GM19452 (cell line): ENCODE results near the gene DLL4.

ENCODE experiments used
- ATAC-seq: cut with Tn5 transposase; IDR thresholded peaks from one replicate; pipeline ENCODE4 v1.9.1; 2021; ENCODE audit not compliant: unreplicated experiment

Gene DLL4

DNA sequence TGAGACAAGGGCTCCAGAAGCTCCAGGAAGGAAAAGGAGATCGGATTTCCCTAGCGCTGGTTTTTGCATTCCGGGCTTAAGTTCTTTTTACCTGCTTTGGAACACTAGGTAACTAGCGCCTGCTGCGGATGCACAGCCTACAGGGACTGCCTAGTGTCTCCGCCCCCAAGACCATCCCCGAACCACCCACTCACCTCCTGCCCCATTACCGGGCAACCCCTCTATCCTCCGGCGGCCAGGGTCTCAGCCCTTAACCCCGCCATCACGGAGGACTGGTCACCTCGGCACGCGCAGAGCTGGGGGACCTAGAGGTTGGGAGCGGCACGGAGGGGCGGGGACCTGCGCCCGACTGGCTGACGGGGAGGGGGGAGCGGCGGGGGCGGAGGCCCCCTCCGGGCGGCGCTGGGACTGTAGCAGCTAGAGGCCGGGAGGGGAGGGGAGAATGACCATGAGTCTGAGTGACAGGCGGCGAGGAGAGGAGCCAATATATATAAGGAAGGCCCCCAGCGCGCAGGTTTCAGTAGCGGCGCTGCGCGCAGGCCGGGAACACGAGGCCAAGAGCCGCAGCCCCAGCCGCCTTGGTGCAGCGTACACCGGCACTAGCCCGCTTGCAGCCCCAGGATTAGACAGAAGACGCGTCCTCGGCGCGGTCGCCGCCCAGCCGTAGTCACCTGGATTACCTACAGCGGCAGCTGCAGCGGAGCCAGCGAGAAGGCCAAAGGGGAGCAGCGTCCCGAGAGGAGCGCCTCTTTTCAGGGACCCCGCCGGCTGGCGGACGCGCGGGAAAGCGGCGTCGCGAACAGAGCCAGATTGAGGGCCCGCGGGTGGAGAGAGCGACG lies at the start of gene DLL4:
TSS of gene DLL4 (plus strand) at position 520 of the 839 bp plus-strand sequence. CDS start 329 bp downstream, outside the sequence.
- no peak for ATAC-seq

DNA sequence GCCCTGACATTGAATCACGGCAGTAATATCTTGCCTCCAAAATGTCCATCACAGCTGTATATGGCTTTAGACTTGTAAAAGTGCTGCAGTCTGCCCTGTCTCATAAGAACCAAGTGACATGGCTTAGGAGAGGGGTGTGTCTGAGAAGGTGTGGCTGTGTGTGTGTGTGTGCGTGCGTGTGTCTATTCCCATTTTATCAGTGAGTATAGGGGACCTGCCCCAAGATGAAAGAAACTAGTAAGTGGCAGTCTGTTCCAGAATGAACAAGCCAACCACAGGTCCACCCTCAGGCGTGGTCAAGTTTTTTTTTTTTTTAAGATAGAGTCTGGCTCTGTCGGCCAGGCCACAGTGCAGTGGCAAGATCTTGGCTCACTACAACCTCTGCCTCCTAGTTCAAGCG lies 49.5 kb upstream of the DLL4 start:
- no peak for ATAC-seq

DNA sequence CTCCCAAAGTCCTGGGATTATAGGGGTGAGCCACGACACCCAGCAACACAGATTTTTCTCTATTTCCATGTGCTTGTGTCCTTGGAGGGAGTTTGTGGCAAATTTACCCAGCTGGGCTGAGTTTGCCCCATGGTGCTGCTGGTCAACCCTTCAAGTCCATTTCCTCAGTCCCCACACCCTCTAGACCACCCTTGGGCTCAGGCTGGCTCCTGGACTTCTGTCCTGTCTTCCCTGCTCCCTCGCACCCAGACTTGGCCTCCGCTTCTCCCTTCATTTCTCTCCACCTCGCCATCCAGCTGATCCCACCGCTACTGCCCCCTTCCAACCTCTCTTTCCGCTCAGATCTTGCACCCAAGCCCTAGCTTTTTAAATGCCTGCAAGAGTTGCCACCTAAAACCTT lies 47.8 kb upstream of the DLL4 start:
- ATAC-seq = no peak

DNA sequence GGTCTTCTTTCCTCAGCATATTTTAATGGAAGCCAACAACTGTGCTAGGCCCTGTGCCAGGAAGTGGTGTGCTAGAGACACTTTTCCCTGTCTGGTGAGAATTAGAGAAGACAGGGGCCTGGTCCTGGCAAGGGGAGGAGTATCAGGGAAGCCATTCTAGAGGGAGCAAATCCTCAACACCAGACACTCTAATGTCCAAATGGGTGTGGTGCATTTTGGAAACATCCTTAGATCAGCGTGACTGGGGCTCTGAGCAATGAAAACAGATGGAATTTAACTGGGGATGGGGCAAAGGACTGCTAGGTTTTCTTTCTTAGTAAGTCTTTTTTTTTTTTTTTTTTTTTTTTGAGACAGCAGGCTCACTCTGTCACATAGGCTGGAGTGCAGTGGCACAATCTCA lies 42.6 kb upstream of the DLL4 start:
- ATAC-seq = no peak

DNA sequence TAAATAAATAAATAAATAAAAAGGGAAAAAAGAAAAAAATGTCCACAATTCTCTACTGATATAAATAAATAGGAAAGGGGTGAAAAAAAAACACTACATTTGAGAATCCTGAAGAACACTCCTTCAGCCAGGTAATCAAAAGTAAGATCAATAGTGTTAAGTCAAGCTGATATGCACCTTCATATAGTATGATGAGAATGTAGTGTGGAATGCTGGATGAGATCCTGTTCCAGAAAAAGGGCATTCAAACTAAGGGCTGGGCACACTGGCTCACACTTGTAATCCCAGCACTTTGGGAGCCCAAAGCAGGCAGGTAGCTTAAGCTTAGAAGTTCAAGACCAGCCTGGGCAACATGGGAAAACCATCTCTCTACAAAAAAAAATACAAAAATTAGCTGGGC lies 40.0 kb upstream of the DLL4 start:
- no peak for ATAC-seq

DNA sequence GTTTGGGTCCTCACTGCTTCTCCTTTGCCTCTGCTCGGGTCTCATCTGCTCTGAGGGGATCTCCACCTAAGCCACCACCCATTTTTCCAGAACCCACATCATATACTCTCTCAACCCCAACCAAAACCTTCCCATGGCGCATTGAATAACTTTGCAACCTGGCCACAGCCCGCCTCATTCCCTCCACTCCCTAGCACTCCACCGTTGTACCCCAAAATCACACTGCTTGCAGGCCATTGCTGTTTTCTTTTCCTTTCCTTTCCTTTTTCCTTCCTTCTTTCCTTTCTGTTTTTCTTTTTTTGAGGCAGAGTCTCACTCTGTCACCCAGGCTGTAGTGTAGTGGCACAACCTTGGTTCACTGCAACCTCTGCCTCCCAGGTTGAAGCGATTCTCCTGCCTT lies 38.0 kb upstream of the DLL4 start:
- no peak for ATAC-seq

DNA sequence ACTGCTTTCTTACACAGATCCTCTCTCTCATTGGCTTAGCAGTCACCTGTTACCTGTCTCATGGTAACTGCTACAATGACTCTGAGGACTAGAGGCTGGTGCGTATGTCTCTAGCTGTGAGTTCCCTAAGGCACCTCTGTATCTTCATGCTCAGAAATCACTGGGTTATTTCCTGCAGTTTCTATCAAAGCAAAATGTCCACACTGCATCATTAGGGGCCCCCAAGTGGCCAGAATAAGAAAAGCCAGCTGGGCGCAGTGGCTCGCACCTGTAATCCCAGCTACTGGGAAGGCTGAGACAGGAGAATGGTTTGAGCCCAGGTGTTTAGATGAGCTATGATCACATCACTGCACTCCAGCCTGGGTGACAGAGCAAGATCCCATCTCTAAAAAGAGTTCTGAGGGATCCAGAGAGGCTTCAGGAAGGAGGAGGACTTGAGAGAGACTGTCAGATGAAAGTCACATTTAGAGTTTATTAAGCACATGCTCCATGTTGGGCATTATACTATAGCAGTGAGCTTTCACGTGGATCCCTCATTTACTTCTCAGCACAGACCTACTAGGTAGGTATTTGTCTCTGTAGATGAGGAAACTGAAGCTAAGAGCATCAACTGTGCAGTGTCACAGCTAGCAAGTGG lies 37.2 kb upstream of the DLL4 start:
- ATAC-seq = no peak

DNA sequence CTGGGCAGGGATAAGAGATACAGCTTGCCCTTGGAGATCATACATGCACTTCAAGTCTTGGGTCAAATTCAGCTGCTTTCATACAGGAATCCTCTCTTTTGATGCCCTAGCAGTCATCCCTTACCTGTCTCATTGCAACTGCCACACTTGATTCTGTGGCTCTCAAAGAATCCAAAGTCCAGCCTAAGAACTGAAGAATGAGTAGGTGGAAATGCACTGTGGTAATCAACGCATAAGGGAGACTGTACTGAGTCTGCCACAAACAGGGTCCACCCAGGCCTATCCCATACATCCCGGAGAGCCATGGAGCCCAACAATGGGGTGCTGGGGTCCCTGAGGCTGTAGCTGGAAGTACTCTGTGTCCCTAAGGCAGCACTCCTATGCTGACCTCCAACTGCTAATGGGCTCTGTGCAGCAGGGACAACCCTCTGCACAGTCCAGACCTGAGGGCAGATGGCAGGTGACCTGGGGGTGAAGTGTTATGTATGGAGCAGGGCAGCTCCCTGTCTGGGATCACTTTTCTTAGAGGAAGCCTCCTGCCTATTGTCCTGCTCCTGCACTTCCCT lies 36.6 kb upstream of the DLL4 start:
- no peak for ATAC-seq

DNA sequence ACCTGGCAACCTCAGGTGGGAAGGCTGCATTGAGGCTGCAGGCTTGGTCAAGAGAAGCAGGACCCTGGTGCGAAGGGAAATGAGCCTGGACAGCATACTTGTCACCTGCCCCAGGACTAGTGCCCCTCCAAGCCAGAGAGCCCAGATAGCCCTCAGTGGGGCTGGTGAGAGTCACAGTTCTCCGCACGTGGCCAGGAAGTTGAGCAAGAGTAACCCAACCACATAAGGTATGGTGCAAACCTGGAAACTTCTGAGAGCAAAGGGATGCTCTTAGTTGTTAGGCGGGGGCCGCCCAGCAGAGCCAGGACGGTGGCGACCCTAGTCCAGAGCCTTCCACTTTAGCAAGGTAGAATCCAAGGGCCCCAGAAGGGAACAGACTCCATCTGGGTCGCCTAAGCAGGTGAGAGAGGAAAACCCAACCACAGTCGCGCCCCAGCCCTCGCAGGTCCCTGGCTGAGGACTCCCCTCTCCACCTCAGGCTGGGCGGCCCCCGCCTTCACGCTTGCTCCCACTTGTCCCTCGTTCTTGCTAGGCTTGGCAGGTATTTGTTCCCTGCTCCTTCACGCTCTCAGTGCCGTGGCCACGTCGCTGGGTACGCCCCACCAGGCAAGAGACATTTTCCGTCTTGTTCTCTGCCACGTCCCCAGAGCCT lies 36.0 kb upstream of the DLL4 start:
- no peak for ATAC-seq

DNA sequence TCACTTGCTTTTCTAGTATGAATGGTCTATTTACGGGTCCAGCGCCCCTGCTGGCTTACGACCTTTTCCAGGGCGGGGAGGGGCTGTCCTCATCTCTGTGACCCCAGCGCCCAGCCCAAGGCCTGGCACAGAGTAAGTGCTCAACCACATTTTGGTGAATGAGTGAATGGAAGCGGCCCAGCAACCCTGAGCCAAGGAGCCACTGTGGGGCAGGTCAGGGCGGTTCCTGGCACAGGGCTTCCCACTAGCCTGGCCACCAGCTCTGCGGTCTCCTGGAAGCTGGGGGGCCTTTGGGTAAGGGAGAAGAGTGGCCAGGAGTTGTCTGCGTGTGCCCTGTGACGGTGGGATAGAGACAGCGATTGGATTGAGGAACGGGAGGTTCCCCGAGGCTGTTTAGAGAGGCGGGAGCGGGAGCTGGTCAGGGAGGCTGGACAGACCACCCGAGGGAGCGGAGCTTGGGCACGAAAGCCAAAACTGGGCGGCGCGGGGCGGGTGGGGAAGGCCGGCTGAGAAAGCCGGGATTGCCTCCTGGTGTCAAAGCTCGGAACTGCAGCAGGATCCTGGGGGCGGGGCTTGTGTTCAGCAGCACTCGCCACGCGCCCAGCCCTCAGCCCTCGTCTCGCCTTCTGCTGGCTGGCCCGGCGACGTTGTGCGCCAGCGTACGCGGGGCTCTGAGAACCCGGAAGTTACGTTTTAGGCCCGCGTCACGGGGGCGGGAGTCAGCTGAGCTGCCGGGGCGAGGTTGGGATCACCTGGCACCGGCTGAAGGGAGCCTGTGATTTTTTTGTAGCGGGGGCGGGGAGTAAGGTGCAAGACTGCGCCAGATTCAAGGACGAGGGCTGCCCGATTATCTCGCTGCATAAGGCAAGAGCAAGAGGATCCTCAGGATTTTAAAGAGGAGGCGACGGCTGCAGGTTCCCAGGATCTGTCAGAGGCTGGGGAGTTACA lies 35.1 kb upstream of the DLL4 start, which contains the start of gene VPS18:
TSS of gene VPS18 (plus strand) at position 718 of the 948 bp plus-strand sequence. CDS start 319 bp downstream, outside the sequence.
- ATAC-seq = peak; percentile 88

DNA sequence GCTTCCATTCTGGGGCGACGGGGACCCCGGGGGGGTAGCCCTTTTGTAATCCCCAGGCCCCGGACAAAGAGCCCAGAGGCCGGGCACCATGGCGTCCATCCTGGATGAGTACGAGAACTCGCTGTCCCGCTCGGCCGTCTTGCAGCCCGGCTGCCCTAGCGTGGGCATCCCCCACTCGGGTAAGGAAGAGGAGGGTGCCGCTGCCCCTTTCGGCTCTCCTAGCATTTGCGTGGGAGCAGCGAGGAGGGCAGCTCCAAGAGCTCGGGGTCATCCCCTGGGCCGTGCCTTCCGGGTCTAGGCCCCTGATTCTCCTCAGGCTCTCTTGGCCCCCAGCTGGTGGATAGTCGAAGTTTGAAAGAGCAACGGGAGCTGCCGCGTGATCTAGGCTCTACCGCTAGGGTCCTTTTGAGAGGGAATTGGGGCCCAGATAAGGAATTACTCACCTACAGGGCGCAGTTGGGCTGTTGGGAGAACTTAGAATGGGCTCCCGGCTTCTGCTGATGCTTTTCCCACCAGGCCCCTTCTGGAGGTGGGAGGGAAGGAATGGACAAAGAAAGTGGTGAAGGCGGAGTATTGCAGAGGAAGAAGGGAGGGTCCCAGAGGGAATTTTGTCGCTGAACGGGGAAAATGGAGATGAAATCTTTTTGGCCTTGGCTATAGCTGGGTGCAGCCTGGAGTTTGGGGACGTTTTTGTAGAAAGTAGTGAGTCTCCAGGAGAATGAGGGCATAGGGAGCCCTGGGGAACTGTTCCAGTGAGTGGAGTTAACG lies 34.3 kb upstream of the DLL4 start:
- peak; percentile 40 for ATAC-seq

DNA sequence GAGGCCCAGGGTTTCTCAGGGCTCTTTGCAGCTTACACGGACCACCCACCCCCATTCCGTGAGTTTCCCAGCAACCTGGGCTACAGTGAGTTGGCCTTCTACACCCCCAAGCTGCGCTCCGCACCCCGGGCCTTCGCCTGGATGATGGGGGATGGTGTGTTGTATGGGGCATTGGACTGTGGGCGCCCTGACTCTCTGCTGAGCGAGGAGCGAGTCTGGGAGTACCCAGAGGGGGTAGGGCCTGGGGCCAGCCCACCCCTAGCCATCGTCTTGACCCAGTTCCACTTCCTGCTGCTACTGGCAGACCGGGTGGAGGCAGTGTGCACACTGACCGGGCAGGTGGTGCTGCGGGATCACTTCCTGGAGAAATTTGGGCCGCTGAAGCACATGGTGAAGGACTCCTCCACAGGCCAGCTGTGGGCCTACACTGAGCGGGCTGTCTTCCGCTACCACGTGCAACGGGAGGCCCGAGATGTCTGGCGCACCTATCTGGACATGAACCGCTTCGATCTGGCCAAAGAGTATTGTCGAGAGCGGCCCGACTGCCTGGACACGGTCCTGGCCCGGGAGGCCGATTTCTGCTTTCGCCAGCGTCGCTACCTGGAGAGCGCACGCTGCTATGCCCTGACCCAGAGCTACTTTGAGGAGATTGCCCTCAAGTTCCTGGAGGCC lies 29.5 kb upstream of the DLL4 start:
- no peak for ATAC-seq

DNA sequence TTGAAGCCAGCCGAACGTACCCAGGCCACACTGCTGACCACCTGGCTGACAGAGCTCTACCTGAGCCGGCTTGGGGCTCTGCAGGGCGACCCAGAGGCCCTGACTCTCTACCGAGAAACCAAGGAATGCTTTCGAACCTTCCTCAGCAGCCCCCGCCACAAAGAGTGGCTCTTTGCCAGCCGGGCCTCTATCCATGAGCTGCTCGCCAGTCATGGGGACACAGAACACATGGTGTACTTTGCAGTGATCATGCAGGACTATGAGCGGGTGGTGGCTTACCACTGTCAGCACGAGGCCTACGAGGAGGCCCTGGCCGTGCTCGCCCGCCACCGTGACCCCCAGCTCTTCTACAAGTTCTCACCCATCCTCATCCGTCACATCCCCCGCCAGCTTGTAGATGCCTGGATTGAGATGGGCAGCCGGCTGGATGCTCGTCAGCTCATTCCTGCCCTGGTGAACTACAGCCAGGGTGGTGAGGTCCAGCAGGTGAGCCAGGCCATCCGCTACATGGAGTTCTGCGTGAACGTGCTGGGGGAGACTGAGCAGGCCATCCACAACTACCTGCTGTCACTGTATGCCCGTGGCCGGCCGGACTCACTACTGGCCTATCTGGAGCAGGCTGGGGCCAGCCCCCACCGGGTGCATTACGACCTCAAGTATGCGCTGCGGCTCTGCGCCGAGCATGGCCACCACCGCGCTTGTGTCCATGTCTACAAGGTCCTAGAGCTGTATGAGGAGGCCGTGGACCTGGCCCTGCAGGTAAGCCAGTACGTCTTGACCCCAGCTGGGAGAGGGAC lies 28.7 kb upstream of the DLL4 start:
- ATAC-seq = no peak

DNA sequence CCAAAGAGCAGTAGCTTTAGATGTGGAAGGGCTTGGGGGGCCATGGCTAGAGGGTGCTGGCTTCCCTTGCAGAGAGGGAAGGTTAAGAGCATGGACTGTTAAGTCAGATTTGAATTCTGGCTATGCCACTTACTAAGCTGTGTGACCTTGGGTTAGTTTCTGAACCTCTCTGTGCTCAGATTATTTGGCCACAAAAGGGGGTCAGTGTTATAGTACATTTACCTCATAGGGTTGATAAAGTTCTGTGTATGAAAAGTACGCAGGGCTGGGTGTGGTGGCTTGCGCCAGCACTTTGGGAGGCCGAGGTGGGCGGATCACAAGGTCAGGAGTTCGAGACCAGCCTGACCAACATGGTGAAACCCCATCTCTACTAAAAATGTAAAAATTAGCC lies 28.1 kb upstream of the DLL4 start:
- ATAC-seq = no peak

DNA sequence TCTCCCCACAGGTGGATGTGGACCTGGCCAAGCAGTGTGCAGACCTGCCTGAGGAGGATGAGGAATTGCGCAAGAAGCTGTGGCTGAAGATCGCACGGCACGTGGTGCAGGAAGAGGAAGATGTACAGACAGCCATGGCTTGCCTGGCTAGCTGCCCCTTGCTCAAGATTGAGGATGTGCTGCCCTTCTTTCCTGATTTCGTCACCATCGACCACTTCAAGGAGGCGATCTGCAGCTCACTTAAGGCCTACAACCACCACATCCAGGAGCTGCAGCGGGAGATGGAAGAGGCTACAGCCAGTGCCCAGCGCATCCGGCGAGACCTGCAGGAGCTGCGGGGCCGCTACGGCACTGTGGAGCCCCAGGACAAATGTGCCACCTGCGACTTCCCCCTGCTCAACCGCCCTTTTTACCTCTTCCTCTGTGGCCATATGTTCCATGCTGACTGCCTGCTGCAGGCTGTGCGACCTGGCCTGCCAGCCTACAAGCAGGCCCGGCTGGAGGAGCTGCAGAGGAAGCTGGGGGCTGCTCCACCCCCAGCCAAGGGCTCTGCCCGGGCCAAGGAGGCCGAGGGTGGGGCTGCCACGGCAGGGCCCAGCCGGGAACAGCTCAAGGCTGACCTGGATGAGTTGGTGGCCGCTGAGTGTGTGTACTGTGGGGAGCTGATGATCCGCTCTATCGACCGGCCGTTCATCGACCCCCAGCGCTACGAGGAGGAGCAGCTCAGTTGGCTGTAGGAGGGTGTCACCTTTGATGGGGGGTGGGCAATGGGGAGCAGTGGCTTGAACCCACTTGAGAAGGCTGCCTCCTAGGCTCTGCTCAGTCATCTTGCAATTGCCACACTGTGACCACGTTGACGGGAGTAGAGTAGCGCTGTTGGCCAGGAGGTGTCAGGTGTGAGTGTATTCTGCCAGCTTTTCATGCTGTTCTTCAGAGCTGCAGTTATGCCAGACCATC lies 26.3 kb upstream of the DLL4 start:
- no peak for ATAC-seq

DNA sequence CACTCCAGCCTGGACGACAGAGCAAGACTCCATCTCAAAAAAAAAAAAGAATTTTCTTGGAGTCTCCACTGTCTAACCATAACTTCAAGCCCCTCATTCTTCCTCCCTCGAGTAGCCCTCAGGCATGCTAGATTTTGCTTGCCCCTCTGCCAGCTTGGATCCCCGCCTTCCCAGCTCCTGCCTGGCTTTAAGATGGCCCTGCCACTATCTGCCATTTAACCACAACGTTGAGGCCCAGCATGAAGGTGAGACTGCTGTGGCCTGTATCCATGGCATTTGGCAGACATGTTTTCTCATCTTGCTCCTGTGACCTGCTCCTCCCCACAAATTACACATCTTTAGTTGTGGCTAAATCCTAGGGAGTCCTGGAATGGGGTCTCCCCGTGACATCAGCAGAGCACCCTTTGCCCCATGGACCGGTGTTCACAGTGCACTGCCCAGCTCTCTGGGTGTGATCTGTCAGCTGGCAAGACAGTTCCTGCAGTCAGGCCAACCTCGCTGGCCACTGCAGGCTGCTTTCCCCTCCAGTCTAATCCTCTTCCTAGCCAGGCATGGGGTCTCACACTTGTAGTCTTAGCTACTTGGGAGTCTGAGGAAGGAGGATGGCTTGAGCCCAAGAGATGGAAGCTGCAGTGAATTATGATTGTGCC lies 24.5 kb upstream of the DLL4 start:
- no peak for ATAC-seq
